Subcutaneous adipose tissue (tissue), 4 donors: ENCODE results near the gene E2F4. TPM values are rescaled to one million over a fixed set of nuclear protein-coding genes. Genes with fewer than 3 reads are reported as not detected.

ENCODE experiments used
- CTCF ChIP-seq: fragments of 450-650 bp; IDR thresholded peaks from one replicate; pipeline ENCODE4 v1.5.1; 2016; ENCODE audit warnings: low read depth, mild to moderate bottlenecking, control low read depth, antibody characterized with exemption, moderate library complexity
- total RNA-seq, 4 donors: library from RNA; depleted of rRNA; stranded (reverse); fragments of >200 nt; gene quantifications; one replicate each; pipeline ENCODE4 v1.1.0, GENCODE V29; 2016

E2F4 gene
- total RNA-seq, 4 donors from 2014 or later = 48.1 to 70.8 (median 58.9) TPM

- no peak for TF ChIP-seq CTCF
Measured at GRCh38 chr16:67173808-67174705, 17.9 kb upstream of the E2F4 start.

- no peak for TF ChIP-seq CTCF
Measured at GRCh38 chr16:67174706-67175231, 17.2 kb upstream of the E2F4 start.

GRCh38 chr16:67176662-67177061 is 15.3 kb upstream of the E2F4 start:
- no peak for TF ChIP-seq CTCF

- TF ChIP-seq CTCF = no peak
Measured at GRCh38 chr16:67177743-67178699, 13.9 kb upstream of the E2F4 start.

GRCh38 chr16:67179421-67180080 is 12.4 kb upstream of the E2F4 start:
- no peak for TF ChIP-seq CTCF

GRCh38 chr16:67180166-67180565 is 11.8 kb upstream of the E2F4 start:
- TF ChIP-seq CTCF = no peak
